Measurements from ENCODE around the gene ZNF385C.
A peak's percentile ranks its signal among the peaks of the same experiment; 100 is the strongest.

The ZNF385C gene

DNA sequence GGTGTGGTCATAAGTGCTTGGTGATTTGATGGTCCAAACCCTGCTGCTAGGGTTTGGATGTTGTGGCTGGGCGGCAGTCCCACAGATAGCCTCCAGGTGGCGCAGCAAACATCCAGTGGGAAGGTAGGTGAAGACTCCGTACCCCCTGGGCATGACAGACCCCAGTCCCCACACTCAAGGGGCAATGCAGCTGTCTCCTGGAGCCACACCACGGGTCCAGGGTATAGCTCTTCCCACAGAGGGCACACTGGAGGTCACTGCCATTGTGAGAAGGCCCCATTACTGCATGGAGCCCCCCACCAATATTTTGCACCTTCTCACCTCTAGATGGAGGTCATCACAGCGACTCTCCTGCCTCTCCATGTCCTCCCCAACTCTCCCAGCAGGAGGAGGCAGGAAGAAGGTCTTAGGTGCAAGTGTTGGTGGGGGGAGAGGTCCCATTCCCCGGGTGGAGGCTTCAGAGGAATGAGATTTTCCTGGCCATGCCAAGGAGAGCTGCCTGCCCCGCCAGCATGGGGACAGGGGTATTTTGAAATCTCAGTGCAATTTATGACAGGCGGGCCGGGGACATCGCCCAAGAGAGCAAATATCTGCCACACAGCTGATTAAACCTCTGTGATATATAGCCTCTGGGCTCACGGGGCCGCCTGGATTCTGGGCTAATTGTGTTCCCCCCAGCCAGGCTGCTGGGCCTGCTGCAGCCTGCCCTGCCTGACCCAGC is 30.7 kb downstream of the ZNF385C start:
- DNase-seq, result peak; percentile 83
- CTCF ChIA-PET, result interaction anchor here (0.6 to 5.3 kb wide), 21 partner anchors 9 to 339 kb away, joined by 3 to 58 read pairs (median 4); partner anchors contain the start of genes DHX58, KCNH4 and ZNF385C
- no peaks in the 10 kb centered on the region for H3K9me3 Mint-ChIP-seq
- no peaks in the 10 kb centered on the region for H3K36me3 Mint-ChIP-seq
- H3K27me3 Mint-ChIP-seq, result peaks cover 60% of the 10 kb centered on the region
- H3K4me3 Mint-ChIP-seq, result no peak overlapping the region
- H3K4me1 Mint-ChIP-seq, result peaks cover 36% of the 10 kb centered on the region
- H3K27ac Mint-ChIP-seq, result no peak overlapping the region

- Mint-ChIP-seq H3K27ac (no peak overlapping the region), H3K9me3 (no peaks in the 10 kb centered on the region), H3K4me1 (peaks cover 30% of the 10 kb centered on the region), H3K27me3 (peaks cover 48% of the 10 kb centered on the region), H3K36me3 (no peaks in the 10 kb centered on the region), H3K4me3 (no peak overlapping the region)
- CTCF ChIA-PET, result interaction anchor here (0.8 to 5.3 kb wide), 16 partner anchors 9 to 104 kb away, joined by 3 to 58 read pairs (median 4); partner anchors contain the start of genes DHX58, NKIRAS2 and ZNF385C
- DNase-seq, result no peak
Observed at GRCh38 chr17:42065201-42065600, 33.1 kb downstream of the ZNF385C start.

DNA sequence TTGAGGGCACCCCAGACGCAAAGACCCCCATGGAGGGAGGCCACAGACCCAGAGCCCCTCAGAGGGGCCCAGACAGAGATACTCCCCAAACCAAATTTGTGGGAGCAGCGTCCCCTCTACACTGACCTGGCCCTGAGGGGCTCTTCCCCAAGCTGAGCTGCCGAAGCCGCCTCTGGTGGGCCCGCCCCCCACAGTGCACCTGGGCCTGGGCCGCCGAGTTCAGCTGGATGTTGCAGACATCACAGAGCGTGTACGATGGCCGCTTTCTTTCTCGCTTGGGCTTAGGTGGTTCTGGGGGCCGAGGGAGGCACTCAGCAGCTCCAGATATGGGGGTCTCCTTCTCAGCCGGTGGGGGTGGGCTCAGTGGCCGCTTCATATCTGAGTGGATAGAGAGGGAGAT is 35.6 kb downstream of the ZNF385C start:
- CTCF ChIA-PET, result interaction anchor here (1.0 to 1.5 kb wide), 3 partner anchors 11 to 43 kb away, joined by 3 to 5 read pairs (median 4); partner anchors contain the start of gene NKIRAS2
- H3K4me1 Mint-ChIP-seq, result peaks cover 33% of the 10 kb centered on the region
- H3K36me3 Mint-ChIP-seq, result no peaks in the 10 kb centered on the region
- no peaks in the 10 kb centered on the region for H3K9me3 Mint-ChIP-seq
- no peak overlapping the region for H3K27ac Mint-ChIP-seq
- DNase-seq, result no peak
- no peak overlapping the region for H3K4me3 Mint-ChIP-seq
- H3K27me3 Mint-ChIP-seq, result peaks cover 37% of the 10 kb centered on the region

GRCh38 chr17:42061646-42062487 is 36.4 kb downstream of the ZNF385C start:
- no peak for DNase-seq
- no peaks in the 10 kb centered on the region for H3K36me3 Mint-ChIP-seq
- peaks cover 33% of the 10 kb centered on the region for H3K4me1 Mint-ChIP-seq
- H3K27ac Mint-ChIP-seq, result no peak overlapping the region
- H3K27me3 Mint-ChIP-seq, result peaks cover 34% of the 10 kb centered on the region
- no peaks in the 10 kb centered on the region for H3K9me3 Mint-ChIP-seq
- CTCF ChIA-PET, result interaction anchor here (1.0 to 1.5 kb wide), 2 partner anchors 31 to 43 kb away, joined by 3 to 5 read pairs; partner anchors contain the start of gene NKIRAS2
- H3K4me3 Mint-ChIP-seq, result no peak overlapping the region

GRCh38 chr17:42060231-42060630 is 38.0 kb downstream of the ZNF385C start:
- CTCF ChIA-PET, result interaction anchor here (1.0 kb wide), 1 partner anchor 98 kb away, joined by 3 read pairs; no protein-coding TSS in a partner anchor
- no peak overlapping the region for H3K4me3 Mint-ChIP-seq
- H3K27ac Mint-ChIP-seq, result no peak overlapping the region
- no peaks in the 10 kb centered on the region for H3K36me3 Mint-ChIP-seq
- H3K9me3 Mint-ChIP-seq, result no peaks in the 10 kb centered on the region
- H3K4me1 Mint-ChIP-seq, result peaks cover 32% of the 10 kb centered on the region
- no peak for DNase-seq
- H3K27me3 Mint-ChIP-seq, result peaks cover 44% of the 10 kb centered on the region

- CTCF ChIA-PET, result interaction anchor here (1.0 to 1.4 kb wide), 2 partner anchors 8 to 97 kb away, joined by 3 to 7 read pairs; no protein-coding TSS in a partner anchor
- Mint-ChIP-seq H3K27ac (no peak overlapping the region), H3K9me3 (no peaks in the 10 kb centered on the region), H3K36me3 (no peaks in the 10 kb centered on the region), H3K4me3 (no peak overlapping the region), H3K27me3 (peaks cover 48% of the 10 kb centered on the region), H3K4me1 (peaks cover 28% of the 10 kb centered on the region)
- no peak for DNase-seq
Observed at GRCh38 chr17:42059815-42060214, 38.5 kb downstream of the ZNF385C start.

- CTCF ChIA-PET, result no interaction called here
- DNase-seq, result no peak
- Mint-ChIP-seq H3K4me3 (no peak overlapping the region), H3K36me3 (no peaks in the 10 kb centered on the region), H3K27me3 (peaks cover 50% of the 10 kb centered on the region), H3K4me1 (peaks cover 10% of the 10 kb centered on the region), H3K27ac (no peak overlapping the region), H3K9me3 (no peaks in the 10 kb centered on the region)
Observed at GRCh38 chr17:42058063-42058462, 40.2 kb downstream of the ZNF385C start.

GRCh38 chr17:42056635-42057034 is 41.6 kb downstream of the ZNF385C start:
- H3K4me1 Mint-ChIP-seq, result peaks cover 5% of the 10 kb centered on the region
- H3K4me3 Mint-ChIP-seq, result no peak overlapping the region
- CTCF ChIA-PET, result no interaction called here
- no peak overlapping the region for H3K27ac Mint-ChIP-seq
- H3K27me3 Mint-ChIP-seq, result peaks cover 55% of the 10 kb centered on the region
- no peaks in the 10 kb centered on the region for H3K36me3 Mint-ChIP-seq
- DNase-seq, result no peak
- no peaks in the 10 kb centered on the region for H3K9me3 Mint-ChIP-seq

GRCh38 chr17:42055496-42055895 is 42.8 kb downstream of the ZNF385C start:
- no peaks in the 10 kb centered on the region for H3K36me3 Mint-ChIP-seq
- H3K9me3 Mint-ChIP-seq, result no peaks in the 10 kb centered on the region
- peaks cover 10% of the 10 kb centered on the region for H3K4me1 Mint-ChIP-seq
- DNase-seq, result no peak
- no peak overlapping the region for H3K4me3 Mint-ChIP-seq
- no peak overlapping the region for H3K27ac Mint-ChIP-seq
- H3K27me3 Mint-ChIP-seq, result peaks cover 65% of the 10 kb centered on the region
- CTCF ChIA-PET, result interaction anchor here (1.0 to 2.6 kb wide), 3 partner anchors 10 to 16 kb away, joined by 3 to 8 read pairs (median 6); no protein-coding TSS in a partner anchor

DNA sequence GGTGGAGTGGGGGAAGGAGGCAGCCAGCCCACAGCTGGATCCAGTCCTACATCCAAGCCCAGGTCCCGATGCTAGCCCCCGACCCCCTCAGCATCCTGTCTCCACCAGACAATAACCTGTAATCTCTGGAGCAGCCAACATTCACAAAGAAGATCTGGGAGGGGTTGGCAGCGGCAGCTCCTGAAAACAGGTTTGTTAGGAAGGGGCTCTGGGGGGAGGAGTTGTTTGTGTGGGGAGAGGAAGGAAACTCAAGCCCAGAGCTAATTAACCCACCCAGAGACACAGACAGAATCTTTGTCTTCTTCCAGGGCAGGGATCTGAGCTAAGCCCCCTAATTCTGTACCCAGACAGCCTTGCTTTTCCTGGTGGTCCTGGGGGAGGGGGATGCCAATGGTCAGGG is 43.2 kb downstream of the ZNF385C start:
- DNase-seq, result no peak
- no peak overlapping the region for H3K27ac Mint-ChIP-seq
- no peaks in the 10 kb centered on the region for H3K36me3 Mint-ChIP-seq
- H3K27me3 Mint-ChIP-seq, result peaks cover 68% of the 10 kb centered on the region
- CTCF ChIA-PET, result interaction anchor here (1.0 to 2.6 kb wide), 3 partner anchors 11 to 15 kb away, joined by 3 to 8 read pairs (median 6); no protein-coding TSS in a partner anchor
- H3K4me3 Mint-ChIP-seq, result no peak overlapping the region
- H3K9me3 Mint-ChIP-seq, result no peaks in the 10 kb centered on the region
- peaks cover 7% of the 10 kb centered on the region for H3K4me1 Mint-ChIP-seq

DNA sequence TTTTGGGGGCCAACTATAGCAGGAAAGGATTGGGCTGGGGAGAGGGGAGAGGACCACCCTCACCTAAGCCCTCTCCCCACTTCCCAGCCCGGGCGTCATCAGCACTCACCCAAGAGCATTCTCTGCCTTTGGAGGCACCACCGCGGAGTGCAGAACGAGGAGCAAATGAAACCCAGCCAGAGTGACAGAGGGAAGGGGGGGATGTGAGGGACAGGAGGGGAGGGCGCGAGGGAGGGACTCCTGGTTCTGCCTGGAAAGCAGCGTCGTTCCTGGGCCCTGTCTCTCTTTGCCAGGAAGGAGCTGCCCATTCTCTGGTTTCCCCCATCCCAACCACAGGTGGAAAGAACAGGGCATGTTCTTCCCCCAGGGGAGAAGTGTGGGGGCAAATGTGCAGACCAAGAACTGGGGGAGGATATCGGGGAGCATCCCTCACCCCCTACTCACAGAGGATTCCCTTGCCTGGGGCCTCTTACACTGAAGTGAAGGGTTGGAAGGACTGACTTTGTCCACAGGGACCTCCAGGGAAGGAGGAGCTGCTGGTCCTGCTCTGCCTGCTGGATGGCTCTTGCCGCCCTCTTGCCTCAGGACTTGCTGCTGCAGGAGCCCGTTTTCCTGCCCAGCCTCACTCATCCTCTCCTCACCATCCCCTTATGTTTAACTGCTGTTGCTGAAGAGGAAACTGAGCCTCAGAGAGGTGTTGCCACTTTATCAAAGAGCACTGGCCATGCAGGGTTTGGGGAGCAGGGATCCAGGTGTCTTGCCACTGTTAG is 44.4 kb downstream of the ZNF385C start:
- Mint-ChIP-seq H3K27ac (peak overlapping the region; percentile 68), H3K4me1 (peaks cover 10% of the 10 kb centered on the region), H3K4me3 (no peak overlapping the region), H3K9me3 (no peaks in the 10 kb centered on the region), H3K36me3 (no peaks in the 10 kb centered on the region), H3K27me3 (peaks cover 76% of the 10 kb centered on the region)
- CTCF ChIA-PET, result interaction anchor here (2.6 kb wide), 1 partner anchor 14 kb away, joined by 6 read pairs; no protein-coding TSS in a partner anchor
- no peak for DNase-seq

GRCh38 chr17:42052346-42052877 is 45.9 kb downstream of the ZNF385C start:
- H3K4me3 Mint-ChIP-seq, result no peak overlapping the region
- H3K9me3 Mint-ChIP-seq, result no peaks in the 10 kb centered on the region
- H3K36me3 Mint-ChIP-seq, result no peaks in the 10 kb centered on the region
- H3K4me1 Mint-ChIP-seq, result peaks cover 10% of the 10 kb centered on the region
- CTCF ChIA-PET, result no interaction called here
- no peak overlapping the region for H3K27ac Mint-ChIP-seq
- no peak for DNase-seq
- H3K27me3 Mint-ChIP-seq, result peaks cover 85% of the 10 kb centered on the region

- no peak overlapping the region for H3K27ac Mint-ChIP-seq
- peaks cover 10% of the 10 kb centered on the region for H3K4me1 Mint-ChIP-seq
- DNase-seq, result no peak
- H3K9me3 Mint-ChIP-seq, result no peaks in the 10 kb centered on the region
- no peaks in the 10 kb centered on the region for H3K36me3 Mint-ChIP-seq
- peaks cover 88% of the 10 kb centered on the region for H3K27me3 Mint-ChIP-seq
- H3K4me3 Mint-ChIP-seq, result peak overlapping the region; percentile 14
- CTCF ChIA-PET, result interaction anchor here (1.0 to 1.4 kb wide), 5 partner anchors 11 to 26 kb away, joined by 3 to 5 read pairs (median 4); no protein-coding TSS in a partner anchor
Observed at GRCh38 chr17:42051645-42052044, 46.6 kb downstream of the ZNF385C start.

Data from activated naive CD4-positive, alpha-beta T cell treated with anti-CD3 and anti-CD28 coated beads, Interleukin-2, amount 10 ng/mL, durations not matched to agents 7 days and 5 days (primary cell).